Right renal cortex interstitium (tissue), 3 donors: ENCODE measurements around the gene TNFRSF1A. TPM values are rescaled to one million over a fixed set of nuclear protein-coding genes. Genes with fewer than 3 reads are reported as not detected.
A peak's percentile ranks its signal among the peaks of the same experiment; 100 is the strongest.

ENCODE experiments used
- DNase-seq, 3 donors: peaks; one replicate each; pipeline ENCODE4 v3.0.0-alpha.2; 2013; ENCODE audit warnings: low read depth in 3 of 3, low spot score in 2 of 3
- polyA plus RNA-seq, 3 donors: library from polyadenylated mRNA; unstranded; fragments of 120-200 nt; gene quantifications; one replicate each; pipeline ENCODE4 v1.2.1, GENCODE V29; 2013; ENCODE audit not compliant: insufficient read length in 3 of 3

The TNFRSF1A gene
- 100 to 1,000 TPM in 2 of 3 donors, 10 to 100 TPM in 1; 86.6 to 103 (median 101) TPM for polyA plus RNA-seq

DNA sequence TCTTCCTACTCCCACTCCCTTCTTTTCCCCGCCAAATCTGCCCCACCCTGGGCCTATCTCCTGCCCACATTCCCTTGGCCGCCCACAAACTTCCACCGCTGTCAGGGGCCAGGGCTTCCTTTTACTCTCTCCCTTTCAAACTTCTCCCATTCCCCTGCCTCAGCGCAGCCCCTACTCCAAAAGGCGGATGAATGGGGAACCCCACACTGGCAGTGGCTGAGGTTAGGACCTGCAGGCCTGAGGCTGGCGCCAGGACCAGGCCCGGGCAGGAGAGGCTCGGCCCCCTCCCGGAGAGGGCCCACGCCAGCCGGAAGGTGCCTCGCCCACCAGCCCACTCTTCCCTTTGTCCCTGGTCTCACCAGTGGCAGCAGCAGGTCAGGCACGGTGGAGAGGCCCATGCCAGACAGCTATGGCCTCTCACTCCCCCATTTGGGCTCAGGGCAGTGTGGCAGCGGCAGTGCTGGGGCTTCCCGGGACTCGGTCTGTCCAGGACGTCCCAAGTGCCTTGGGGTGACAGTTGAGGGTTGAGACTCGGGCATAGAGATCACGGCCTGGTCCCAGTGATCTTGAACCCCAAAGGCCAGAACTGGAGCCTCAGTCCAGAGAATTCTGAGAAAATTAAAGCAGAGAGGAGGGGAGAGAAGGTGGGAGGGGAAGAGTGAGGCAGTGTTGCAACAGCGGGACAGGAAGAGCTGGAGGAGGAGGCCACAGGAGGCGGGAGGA lies at the start of gene TNFRSF1A:
TNFRSF1A (minus strand) TSS at position 660 of the 723 bp plus-strand sequence; CDS start at position 398, 262 bp downstream.
- peak in 1 of 3 donors; percentile 65 for DNase-seq

DNA sequence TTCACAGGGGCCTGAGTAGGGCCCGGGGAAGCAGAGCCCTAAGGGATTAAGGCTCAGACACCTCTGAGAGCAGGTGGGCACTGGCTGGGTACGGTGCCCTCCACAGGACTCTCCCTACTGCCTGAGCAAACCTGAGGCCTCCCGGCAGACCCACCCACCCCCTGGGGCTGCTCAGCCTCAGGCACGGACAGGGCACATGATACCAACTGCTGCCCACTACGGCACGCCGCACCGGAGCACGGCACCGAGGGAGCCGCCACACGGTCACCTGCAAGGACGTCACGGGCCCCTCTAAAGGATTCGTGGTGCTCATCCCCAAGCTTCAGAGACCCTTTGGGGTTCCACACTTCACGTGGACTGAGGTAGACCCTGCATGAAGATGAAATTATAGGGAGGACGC lies 49.1 kb upstream of the TNFRSF1A start:
- no peak for DNase-seq

DNA sequence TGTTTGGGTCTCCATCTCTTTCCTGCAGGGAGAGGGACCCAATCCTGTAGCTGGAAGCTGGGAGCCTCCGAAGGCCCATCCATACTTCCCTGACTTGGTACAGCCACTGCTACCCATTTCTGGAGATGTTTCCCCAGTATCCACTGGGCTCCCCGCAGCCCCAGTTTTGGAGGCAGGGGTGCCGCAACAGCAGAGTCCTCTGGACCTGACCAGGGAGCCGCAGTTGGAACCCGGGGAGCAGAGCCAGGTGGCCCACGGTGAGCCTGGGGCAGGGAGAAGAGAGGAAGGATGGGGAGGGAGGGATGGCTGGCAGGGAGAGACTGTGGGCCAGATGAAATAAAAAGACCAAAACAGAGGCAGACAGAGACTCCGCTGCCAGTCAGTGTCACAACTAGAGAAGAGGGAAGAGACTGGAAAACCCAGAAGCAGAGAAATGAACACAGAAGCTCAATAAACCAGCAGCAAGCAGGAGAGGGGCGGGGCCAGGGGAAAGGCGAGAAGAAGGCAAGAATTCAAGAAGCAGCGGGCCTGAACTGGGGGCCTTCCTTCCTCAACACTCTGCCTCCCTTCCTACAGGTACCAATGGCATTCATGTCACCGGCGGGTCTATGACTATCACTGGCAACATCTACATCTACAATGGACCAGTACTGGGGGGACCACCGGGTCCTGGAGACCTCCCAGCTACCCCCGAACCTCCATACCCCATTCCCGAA lies 48.4 kb upstream of the TNFRSF1A start:
- no peak for DNase-seq

- DNase-seq = no peak
These were observed 45.7 kb upstream of the TNFRSF1A start for GRCh38 chr12:6387541-6387940.

DNA sequence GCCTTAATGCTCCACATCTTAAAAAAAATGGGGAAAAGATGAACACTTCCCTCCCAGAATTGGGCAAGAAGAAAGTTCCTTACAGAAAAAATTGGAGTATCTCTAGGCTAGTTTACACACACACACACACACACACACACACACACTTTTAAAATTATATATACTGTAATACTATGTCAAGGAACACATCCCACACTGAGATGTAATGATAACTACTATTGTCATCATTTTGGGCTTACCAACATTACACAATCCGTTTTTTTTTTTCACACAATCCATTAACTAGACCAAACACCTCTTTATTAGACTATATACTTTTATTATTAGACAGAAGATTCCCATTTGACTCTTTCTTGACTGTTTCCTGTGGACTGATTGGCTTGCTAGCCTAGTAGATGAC lies 44.6 kb upstream of the TNFRSF1A start:
- no peak for DNase-seq

DNA sequence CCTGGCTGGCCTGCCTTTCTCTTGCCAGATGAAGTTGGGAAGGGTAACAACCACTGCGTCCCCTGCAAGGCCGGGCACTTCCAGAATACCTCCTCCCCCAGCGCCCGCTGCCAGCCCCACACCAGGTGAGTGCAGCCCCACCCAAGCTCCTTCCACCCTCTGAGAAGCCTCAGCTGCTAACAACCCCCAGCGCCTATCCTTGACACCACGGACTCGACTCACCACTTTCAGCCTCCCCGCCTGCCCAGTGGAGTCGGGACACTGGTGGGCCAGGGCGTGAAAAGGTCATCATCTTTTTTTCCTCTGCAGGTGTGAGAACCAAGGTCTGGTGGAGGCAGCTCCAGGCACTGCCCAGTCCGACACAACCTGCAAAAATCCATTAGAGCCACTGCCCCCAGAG lies 44.2 kb upstream of the TNFRSF1A start:
- no peak for DNase-seq

- no peak for DNase-seq
These were observed 42.9 kb upstream of the TNFRSF1A start for GRCh38 chr12:6384499-6385436.

GRCh38 chr12:6383572-6384498 lies 42.0 kb upstream of the TNFRSF1A start, which contains the start of gene LTBR:
TSS of gene LTBR (plus strand) at chr12:6384162. CDS start at chr12:6384359, 197 bp downstream.
- peak in 1 of 3 donors; percentile 68 for DNase-seq

DNA sequence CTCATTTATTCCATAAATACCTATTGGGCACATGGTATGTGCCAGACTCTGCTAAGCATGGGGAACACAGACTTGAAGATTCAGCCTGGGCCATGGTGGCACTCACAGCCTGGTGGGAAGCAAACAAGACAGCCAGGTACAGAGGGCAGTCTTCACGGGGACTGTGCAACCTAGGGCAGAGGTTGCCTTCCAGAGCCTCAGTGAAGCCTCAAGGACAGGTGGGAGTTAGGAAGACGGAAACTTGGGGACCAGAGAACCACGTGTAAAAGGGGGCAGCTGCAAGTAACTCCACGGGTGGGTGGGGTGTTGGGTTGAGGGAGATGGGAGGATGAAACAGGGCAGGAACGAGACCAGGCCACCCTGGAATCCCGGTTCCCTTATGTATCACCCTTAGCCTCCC lies 41.1 kb upstream of the TNFRSF1A start:
- DNase-seq = no peak

DNA sequence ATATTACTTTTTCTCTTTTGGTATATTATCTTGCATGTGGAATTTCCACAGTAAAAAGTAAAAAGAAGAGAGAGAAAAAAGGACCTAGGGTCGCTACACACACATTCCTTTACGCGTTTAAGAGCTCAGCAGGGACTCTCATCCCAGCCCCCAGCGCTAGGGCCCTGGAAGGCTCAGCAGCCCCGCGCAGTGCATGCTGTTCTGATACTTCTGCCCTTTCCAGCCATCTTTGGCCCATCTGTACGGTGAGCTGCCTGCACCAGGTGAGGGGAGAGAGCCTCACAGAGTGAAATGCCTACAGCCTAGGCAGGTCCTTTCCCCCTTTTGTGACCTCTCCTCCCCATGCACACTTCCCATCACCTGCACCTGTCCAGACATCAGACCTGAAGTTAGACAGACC lies 40.5 kb upstream of the TNFRSF1A start:
- DNase-seq = no peak

GRCh38 chr12:6380141-6381121 lies 38.6 kb upstream of the TNFRSF1A start:
- no peak for DNase-seq

DNA sequence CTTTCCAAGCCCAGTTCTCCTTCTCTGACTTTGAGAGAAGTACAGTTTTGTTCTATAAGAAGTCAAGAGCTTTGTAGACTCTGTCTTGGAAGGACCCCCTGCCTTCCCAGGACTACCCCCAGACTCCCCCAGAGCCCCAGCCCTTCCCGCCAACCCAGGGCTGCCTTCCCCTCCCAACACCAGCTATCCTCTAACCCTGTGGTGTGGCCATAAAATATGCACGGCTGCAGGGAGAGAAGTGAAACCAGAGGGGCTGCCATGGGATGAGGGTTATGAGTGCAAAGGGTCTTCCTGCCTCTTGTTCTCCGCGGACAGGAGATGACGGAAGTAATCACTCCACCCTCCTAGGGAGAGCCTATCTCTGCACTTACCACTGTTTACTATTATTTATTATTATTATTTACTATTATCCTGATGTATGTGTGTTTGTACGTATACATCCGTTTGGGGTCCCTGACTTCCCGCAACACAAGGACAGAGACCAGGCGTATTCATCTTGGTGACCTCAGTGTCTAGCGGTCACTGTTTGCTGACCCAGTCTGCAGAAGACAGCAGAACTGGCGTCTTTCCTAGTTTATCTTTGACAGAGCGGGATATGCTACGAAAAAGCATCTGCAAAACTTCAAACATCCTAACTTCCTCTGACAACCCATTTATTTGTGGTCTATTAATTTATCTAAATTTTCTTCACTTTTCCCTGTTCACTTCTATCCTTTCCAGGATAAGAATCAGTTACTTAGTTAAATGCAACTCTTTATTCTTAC lies 37.0 kb upstream of the TNFRSF1A start:
- DNase-seq = no peak

- DNase-seq = no peak
These were observed 35.8 kb upstream of the TNFRSF1A start for GRCh38 chr12:6377667-6377994.

GRCh38 chr12:6376870-6377666 lies 35.2 kb upstream of the TNFRSF1A start:
- no peak for DNase-seq

DNA sequence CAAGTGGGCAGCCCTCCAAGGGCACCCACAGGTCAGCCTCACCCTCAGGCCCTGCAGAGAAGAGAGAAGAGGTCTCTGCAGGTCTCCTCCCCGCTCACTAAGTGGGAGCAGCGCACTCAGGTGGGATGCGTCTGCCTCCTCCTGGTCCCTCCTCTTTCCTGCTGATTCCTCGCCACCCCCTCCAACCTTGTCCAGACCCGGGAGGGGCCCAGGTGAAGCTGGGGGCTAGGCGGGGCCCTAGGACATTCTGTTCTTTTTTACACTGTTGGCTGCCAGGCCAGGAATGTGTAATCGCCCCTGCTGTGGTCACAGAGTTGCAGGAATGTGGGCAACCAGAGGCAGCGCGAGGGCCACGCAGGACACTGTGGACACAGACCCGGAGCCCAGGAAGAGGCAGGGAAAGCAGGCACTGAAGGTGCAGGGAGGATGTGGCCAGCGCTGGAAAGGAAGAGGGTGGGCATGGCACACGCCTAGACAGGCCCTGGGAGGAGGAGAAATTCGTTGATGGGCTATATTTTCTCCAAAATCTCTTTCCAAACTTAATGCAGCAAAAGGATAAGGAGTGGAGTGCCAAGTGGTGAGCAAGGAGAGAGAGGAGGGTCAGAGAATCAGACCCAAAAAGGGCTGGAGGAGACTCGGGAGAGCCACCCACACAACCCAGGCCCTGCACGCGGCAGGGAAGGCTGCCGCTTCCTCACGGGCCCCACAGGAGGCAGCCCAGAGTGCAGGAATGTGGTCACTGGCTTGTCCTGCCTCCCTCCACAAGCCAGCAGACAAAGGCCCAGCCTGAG lies 34.4 kb upstream of the TNFRSF1A start:
- DNase-seq = no peak

DNA sequence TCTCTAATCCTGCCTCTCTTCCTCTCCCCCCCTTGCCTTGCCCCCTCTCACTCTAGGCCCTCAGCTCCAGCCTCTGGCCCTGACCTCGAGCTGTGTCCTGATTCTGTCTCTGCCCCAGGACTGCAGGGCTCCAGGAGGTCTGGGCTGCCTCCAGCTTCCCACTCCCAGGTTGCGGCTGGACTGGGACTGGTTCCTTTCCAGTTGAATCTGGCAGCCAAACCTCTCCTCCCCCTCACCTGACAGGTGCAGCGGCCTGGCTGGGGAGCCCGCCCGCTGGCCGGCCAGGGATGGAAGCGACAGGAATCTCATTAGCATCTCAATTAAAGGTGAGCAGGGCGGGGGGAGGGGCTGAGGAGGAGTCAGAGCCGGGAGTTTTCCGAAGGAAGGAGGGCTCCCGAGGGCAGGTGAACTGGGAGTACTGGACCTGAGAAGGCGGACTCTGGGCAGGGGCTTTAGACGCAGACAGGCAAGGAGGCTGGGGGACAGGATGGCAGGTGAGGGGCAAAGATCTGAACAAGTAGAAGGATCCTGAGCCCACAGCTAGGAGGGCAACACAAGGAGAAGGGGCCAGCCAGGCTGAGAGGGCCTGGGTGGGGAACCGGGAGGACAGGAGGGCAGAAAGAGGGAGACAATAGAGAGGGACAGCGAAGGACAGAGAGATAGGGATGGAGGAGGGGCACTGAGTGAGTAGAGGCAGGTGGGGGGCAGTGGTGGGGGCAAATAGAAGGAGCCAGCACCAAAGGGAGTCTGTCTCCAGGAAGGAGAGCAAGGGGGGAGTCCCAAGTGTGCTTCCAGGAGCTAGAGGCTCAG lies 33.6 kb upstream of the TNFRSF1A start, which contains the start of gene SCNN1A:
SCNN1A (minus strand) TSS at position 295 of the 810 bp plus-strand sequence. CDS start 780 bp downstream, outside the sequence.
- DNase-seq = no peak
